Nucleus accumbens (tissue), 56 donors: ENCODE data around the gene OBSL1.

Experiments
- DNase-seq, 56 donors: peaks; one replicate each; lab custom pipeline; 2025; lab: John Stamatoyannopoulos, UW

Gene OBSL1

GRCh38 chr2:219567791-219568361 lies 3.5 kb downstream of the OBSL1 start:
- DNase-seq = no peak

DNA sequence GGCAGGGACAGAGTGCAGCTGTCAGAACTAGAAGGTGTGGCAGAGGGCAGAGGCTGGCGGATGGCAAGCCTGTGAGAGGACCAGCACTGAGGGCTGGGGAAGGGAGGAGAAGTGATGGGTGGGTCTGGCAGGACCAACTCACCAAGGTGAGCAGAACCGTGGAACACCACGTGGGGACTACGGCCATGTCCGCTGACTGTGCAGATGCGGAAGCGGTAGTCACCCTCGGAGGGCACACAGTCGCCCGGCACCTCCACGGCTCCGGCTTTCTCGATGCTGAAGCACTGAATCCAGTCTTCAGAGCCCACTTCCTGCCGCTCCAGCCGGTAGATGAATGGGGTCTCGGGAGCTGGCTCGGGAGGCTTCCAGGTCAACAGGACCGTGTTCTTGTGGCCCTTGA lies 4.2 kb downstream of the OBSL1 start:
- DNase-seq = no peak

GRCh38 chr2:219566640-219567039 lies 4.7 kb downstream of the OBSL1 start:
- DNase-seq = no peak

- no peak for DNase-seq
Measured at GRCh38 chr2:219565130-219566080, 5.9 kb downstream of the OBSL1 start.

- no peak for DNase-seq
Measured at GRCh38 chr2:219563271-219563928, 7.9 kb downstream of the OBSL1 start.

DNA sequence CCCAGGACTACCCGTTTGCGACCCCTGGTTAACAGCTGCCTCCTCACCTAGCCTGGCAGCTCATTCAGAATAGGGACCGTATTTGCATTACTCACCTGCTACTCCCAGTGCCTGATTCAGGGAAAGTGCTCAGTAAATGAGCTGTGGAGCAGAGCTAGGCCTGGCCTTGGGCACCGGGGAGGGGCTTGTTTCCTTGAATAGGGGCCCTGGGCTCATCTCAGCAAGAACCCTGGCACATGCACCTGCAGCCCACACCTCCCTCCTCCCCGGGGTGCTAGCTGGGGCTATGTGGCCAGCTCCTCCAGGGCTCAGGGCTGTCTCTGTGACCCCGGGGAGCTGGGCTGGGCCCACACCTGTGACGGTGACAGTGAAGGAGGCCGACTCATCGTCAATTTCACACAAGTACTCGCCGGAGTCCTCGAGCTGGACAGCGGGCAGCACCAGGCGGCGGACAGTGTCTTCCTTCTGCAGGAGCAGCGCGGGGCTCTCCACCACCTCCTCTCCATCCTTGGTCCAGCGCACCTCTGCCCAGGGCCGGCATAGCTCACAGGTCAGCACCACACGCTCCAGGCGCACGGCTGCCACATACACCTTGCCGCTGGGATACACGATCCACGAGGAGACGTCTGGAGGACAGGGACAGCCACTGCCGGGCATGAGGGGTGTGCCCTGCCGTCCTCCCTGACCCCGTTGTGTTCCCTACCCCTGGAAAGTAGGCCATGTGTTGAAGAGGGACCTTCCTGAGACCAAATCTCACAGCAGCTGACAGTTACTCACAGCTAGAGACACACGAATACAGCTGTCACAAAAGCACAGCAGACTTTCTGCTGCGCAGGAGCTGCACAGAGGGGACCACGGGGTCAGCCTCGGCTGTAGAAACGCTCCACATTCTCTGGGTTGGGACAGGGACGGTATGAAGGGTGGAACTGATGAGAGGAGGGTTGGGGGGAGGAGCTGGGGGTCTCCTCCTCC lies 9.0 kb downstream of the OBSL1 start:
- DNase-seq = no peak

DNA sequence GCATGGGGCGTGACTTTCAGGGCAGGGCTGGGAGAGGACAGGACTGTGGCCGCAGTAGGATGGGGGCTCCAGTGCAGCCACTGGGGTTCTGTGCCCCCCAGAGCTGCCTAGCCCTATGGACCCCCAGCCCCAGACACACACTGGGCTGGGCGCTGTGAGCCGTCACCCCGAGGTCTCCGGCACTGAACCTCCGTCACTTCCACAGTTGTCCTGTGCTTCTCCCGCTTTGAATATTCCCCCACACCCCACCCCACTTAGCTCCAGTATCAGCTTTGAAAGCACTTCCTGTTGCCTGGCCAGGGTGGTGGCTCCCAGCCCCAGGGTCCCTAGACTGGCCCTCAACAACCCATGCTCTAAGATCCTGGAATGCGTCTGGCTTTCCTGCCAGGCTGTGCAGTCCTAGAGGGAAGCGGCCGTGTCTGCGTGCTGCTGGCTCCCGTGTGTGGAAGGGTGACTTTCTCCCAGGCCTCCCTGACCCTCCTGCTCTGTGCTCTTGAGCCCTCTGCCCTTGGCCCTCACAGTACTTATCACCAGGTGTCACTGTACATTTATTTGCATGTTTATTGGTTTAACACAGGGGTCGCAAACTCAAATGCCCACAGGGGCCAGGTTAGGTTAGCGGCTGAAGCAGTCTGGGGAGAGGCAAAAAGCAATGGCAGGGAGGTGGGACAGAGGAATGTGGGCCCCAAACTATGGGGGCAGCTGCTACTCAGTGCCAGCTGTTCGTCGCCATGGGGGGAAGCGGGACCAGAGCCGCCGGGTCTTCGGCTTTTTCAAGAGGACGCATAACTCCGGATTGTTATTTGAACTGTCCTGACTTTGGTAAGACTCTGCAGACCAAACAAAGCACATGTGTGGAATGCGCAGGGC lies 9.9 kb downstream of the OBSL1 start:
- no peak for DNase-seq

DNA sequence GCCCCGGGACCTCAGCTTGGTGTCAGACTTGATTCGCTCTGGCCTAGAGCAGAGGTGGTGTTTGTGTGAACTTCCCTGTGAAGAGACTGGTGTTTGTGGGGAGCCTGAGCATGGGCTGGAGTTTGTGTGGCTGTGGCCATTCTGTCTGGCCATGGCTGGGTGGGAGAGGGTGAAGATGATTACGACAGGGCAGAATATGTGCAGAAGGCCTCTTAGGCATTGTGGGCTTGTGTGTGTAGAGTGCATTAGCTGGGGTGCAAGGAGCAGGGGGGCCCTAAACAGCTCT lies 10.5 kb downstream of the OBSL1 start:
- DNase-seq = no peak

DNA sequence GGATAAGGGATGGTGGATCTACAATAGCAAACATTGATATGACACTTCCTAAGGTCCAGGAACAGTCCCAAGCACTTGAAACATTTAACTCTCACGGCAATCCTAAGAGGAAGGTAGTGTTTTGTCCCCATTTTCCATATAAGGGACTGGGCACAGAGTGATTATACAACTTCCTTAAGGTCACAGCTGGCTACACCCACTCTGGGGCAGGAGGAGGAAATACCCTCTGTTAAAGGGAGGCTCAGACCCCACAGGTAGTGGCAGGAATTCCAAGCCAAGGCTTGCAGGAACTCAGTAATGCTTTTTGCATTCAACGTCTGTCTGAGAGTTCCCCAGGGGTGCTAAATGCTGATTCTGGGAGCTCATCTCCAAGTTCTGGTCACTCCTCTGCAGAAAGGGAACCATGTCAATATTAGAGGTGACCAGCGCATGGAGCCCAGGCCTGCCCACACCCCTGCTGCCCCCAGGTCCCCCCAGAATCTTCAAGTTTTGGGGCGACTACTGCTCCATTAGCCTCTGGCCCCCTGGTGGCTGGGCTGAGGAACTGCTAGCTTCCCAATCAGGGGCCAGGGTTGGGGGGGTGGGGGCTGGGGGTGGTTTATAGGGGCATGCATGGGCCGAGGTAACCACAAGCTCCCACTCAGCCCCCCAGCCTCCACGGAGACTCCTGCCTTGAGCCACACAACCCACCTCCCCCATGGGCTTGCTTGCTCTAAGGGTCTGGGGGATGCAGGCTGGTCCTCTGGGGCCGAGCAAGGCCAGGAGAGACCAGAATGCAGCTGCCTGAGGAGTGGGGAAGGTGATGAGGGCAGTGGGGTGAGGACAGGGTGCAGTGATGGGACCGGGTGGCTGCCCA lies 11.1 kb downstream of the OBSL1 start:
- DNase-seq = no peak

- no peak for DNase-seq
Measured at GRCh38 chr2:219559156-219559915, 12.0 kb downstream of the OBSL1 start.

- no peak for DNase-seq
Measured at GRCh38 chr2:219557791-219558785, 13.3 kb downstream of the OBSL1 start.

DNA sequence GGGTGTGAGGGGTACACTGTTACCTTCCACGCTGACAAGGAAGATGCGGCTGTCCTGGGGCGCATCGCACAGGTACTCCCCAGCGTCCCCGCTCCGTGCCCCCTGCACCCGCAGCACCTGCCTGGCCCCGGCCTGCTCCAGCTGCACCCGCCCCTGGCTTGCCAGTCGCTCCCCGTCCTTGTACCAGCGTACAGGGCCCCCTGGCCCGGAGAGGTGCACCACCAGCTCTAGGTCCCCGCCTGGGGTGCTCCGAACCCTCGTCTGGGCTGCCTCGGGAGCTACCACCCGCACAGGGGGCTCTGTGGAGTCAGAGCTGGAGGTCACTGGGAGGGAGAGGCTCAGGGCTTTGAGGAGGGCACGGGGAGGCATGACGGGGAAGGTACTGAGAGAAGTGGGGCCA lies 14.0 kb downstream of the OBSL1 start:
- DNase-seq = no peak

GRCh38 chr2:219556413-219556812 lies 14.9 kb downstream of the OBSL1 start:
- no peak for DNase-seq

- no peak for DNase-seq
Measured at GRCh38 chr2:219555956-219556355, 15.4 kb downstream of the OBSL1 start.

DNA sequence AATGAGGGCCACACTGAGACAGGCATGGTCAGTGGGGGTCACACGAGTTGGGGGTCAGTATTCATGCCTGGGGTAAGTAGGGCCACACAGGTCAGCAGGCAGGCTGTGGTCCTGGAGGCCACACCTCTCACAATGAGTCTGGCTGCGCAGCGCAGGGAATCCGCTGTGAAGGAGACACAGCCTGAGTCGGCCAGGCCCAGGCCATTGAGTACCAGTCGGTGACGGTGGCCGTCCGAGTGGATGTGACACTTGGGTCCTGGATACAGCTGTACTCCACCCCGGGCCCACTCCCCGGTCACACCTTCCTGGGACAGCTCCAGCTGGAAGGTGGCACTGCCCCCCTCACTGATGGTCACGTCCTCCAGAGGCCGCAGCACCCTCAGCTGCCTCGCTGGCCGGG lies 17.0 kb downstream of the OBSL1 start:
- no peak for DNase-seq

GRCh38 chr2:219553463-219553963 lies 17.8 kb downstream of the OBSL1 start:
- no peak for DNase-seq

GRCh38 chr2:219553168-219553417 lies 18.2 kb downstream of the OBSL1 start:
- DNase-seq = no peak
